NCI-H446 (cell line): ENCODE data around the gene NAPSA.
"Not testable (repeated sequence)": the region's sequence is repeated elsewhere in the genome, so short reads cannot be mapped to it uniquely, and the experiment has no call there.

Source experiments
- DNase-seq, 2 experiments: peaks; one replicate each; lab custom pipeline; 2025; lab: John Stamatoyannopoulos, UW

NAPSA gene

DNA sequence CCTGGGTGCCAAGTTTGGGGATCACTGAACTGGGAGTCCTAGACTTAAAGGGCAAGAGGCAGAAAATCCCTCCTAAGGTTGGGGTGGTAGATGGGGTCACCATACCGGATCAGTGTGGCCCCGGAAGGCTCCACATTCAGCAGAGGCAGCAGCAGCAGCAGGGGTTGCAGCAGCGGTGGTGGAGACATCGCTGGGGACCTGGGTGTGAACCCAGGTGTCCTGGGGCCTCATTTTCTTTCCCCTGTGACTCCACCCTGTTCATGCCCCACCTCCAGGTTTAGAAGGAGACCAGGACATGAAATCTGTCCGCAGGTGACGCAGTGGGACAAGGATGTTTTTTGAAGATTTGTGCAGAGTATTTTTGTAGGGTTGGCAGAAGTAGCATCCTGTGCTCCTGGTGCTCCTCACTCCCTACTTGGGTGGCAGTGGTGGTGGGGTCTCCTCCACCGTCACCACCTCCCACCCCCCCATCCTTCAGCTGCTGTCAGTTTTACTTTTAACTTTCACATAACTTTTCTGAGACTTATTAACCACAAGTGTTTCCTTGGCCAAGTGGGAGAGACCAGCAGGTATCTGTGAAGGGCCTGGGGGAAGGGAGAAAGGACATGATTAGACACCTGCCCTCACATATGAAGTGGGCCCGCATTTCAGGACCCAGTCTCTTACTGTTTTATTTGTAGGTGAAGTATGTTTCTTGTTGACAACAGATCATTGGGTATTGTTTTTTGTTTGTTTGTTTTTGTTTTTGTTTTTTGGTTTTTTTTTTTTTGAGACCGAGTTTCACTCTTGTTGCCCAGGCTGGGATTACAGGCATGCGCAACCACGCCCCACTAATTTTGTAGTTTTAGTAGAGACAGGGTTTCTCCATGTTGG is at the start of gene NAPSA:
Gene NAPSA (minus strand): TSS at position 206 of the 873 bp plus-strand sequence. CDS start 18 bp downstream, at position 188.
- DNase-seq, result no peak

DNA sequence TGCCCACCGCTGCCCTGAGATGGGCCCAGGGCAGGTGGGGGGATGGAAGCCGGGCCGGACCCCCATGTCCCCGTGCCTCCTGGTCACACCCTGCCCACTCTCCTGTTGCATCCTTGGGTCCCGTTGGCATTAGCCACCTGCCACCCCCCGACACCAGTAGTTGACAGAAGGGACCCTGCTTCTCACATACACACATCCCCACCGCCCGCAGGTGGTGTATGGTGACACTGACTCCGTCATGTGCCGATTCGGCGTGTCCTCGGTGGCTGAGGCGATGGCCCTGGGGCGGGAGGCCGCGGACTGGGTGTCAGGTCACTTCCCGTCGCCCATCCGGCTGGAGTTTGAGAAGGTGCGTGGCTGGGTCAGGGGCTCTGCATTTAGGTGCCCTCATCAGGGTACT is 48.1 kb upstream of the NAPSA start:
- no peak for DNase-seq

GRCh38 chr19:50413096-50413495 is 47.7 kb upstream of the NAPSA start:
- DNase-seq, result no peak

DNA sequence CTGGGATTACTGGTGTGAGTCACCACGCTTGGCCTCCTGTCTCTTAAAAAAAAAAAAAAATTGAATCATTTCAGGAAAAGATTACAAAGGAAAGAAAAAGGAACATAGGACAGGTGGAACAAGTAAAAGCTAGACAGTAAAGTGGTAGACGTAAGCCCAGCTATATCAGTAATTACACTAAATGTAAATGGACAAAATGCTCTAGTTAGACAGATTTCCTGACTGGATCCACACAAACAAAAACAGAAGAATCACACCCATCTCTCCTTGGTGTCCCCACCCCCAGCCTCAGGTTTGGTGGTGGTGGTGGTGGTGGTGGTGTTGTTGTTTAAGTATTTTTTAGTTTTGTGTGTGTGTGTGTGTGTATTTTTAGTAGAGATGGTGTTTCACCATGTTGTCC is 47.0 kb upstream of the NAPSA start:
- no peak for DNase-seq

GRCh38 chr19:50410109-50410508 is 44.7 kb upstream of the NAPSA start:
- DNase-seq, result no peak

DNA sequence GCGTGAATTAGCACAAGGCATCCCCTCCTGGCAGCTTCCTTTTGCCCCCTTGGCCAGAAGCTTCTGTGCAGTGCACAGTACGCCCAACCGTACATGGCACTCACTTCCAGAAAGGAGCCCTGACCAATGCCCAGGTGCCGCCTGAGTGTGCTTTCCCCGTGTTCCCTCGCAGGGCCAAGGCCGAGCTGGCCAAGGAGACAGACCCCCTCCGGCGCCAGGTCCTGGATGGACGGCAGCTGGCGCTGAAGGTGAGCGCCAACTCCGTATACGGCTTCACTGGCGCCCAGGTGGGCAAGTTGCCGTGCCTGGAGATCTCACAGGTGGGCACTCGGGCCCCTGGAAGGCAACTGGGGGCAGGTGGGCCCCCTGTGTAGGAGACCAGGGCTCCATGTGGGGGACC is 43.9 kb upstream of the NAPSA start:
- no peak for DNase-seq

- DNase-seq, result no peak
Measured at GRCh38 chr19:50406829-50407228, 41.4 kb upstream of the NAPSA start.

DNA sequence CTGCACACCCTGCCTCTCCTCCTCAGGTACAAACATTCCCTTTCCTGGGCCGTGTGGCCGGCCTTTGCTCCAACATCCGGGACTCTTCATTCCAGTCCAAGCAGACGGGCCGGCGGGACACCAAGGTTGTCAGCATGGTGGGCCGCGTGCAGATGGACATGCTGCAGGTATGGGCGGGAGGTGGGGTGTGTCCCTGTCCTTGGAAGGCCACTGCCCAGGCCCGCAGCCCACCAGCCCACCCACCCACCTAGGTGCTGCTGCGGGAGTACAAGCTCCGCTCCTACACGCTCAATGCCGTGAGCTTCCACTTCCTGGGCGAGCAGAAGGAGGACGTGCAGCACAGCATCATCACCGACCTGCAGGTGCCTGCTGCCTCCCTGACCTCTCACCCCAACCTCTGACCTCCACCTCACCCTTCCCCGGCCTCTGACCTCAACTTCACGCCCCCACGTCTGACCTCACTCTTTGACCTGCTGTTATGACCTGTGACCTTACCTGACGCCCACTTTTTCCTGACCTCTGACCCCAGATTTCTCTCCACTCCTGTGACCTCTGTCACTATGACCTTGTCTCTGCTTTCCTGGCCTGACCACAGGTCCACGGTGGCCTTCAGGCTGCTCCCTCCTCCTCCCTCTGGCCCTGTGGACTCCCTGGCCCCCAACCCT is 40.8 kb upstream of the NAPSA start:
- no peak for DNase-seq

DNA sequence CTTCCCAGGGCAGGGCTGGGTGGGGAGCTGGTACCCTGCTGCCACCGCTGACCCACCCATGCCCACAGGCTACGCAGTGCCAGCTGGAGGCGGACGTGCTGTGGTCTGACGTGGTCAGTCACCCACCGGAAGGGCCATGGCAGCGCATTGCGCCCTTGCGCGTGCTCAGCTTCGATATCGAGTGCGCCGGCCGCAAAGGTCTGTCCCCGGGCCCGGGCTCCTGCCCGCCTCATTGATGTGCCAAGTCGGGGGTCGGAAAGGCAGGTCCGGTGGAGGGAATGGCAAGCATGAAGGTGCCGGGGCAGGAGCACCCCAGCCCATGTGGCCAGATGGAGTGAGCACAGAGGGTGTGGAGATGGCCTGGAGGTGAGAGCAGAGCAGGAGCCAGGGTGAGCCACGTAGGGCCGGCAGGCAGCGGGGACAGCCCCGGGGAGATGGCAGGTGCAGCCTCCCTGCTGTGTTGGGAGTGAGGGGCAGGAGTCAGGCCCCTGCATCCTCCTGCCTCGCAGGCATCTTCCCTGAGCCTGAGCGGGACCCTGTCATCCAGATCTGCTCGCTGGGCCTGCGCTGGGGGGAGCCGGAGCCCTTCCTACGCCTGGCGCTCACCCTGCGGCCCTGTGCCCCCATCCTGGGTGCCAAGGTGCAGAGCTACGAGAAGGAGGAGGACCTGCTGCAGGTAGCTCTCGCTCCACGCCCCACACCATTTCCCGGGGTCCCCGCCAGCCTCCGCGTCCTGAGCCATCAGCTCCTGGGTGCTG is 37.3 kb upstream of the NAPSA start:
- no peak for DNase-seq

- no peak for DNase-seq
Measured at GRCh38 chr19:50401605-50402450, 36.4 kb upstream of the NAPSA start.

- no peak for DNase-seq
Measured at GRCh38 chr19:50399368-50399745, 33.9 kb upstream of the NAPSA start.

DNA sequence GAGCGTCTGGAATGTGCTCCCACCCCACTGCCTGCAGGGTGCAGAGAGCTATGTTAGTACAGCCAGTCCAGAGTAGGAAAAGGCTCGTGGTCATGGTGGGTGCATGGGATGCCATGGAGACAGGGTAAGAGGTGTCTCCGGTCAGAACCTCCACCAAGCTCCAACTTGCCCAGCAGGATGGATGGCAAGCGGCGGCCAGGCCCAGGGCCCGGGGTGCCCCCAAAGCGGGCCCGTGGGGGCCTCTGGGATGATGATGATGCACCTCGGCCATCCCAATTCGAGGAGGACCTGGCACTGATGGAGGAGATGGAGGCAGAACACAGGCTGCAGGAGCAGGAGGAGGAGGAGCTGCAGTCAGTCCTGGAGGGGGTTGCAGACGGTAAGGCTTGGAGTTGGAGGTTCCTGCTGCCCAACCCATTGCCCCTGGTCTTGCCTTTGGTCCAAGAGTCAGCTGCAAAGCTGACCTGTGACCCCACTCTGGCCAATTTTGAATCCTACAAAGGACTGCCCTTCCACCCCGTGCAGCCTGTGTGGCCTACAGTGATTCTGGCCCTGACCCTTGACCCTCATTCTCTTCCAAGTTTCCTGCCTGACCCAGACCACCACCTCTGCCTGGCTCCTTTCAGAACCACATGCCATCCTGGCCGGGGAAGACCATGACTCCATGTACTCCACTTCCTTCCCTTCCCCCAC is 33.4 kb upstream of the NAPSA start:
- no peak for DNase-seq

GRCh38 chr19:50394017-50394416 is 28.6 kb upstream of the NAPSA start:
- DNase-seq, result no peak

- DNase-seq, result no peak
Measured at GRCh38 chr19:50393589-50393988, 28.1 kb upstream of the NAPSA start.

DNA sequence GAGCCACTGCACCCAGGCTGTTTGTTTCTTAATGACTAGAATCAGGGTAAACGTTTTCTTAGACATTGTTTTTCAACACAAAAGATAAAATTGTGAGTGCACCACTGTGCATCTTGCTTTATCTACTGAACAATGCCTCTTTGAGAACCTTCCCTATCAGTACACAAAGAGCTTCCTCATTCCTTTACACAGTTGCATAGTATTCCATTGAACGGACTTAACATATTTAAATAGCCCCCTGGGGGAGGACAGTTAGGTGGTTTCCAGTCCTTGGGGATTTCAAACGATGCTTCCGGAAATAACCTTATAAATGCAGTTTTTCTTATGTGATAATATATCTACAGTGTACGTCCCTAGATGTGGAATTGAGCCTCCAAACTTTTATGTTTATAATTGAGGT is 27.3 kb upstream of the NAPSA start:
- DNase-seq, result no peak

GRCh38 chr19:50390952-50391351 is 25.5 kb upstream of the NAPSA start:
- DNase-seq, result not testable (repeated sequence)

- DNase-seq, result not testable (repeated sequence)
Measured at GRCh38 chr19:50390295-50390694, 24.9 kb upstream of the NAPSA start.

DNA sequence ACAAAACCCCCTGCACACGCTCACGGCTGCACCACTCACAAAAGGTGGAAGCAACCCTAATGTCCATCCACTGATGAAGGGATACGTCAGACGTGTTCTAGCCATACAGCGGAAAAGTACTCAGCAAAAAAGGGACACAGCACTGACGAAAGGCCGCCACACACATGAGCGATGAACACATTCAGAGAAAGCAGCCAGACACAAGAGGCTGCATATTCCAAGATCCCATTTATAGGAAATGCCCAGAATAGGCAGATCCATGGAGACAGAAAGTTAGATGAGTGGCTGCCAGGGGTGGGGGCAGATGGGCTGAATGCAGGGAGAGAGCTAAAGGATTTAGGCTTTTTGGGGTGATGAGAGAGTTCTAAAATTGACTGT is 22.4 kb upstream of the NAPSA start:
- DNase-seq, result no peak

GRCh38 chr19:50387176-50387867 is 21.9 kb upstream of the NAPSA start:
- DNase-seq, result no peak

GRCh38 chr19:50384685-50385535 is 19.5 kb upstream of the NAPSA start:
- DNase-seq, result no peak
